ENCODE measurements around the gene DYNC1H1.

GRCh38 chr14:101954501-101954900 lies 9.9 kb upstream of the DYNC1H1 start:
- TF ChIP-seq POLR2A (IDR thresholded peaks at IDR 0.05) (no peak), CTCF (IDR thresholded peaks at IDR 0.05 in 8 of 11, conservative IDR thresholded peaks at IDR 0.05 in 3 of 11) (no peak)

Data from spleen (tissue), 7 donors.